ENCODE measurements around the gene JMJD6.
"Not testable (repeated sequence)": the region's sequence is repeated elsewhere in the genome, so short reads cannot be mapped to it uniquely, and the experiment has no call there.

Gene JMJD6

DNA sequence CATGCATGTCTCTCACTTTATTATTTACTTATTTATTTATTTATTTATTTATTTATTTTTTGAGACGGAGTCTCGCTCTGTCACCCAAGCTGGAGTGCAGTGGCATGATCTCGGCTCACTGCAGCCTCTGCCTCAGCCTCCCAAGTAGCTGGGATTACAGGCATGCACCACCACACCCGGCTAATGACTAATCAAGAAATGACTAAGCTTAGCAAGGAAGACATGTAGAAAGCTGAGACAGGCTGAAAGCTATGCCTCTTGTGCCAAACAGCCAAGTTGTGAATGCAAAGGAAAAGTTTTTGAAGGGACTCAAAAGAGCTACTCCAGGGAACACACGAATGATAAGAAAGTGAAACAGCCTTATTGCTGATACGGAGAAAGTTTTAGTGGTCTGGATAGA is 19.4 kb upstream of the JMJD6 start:
- not testable (repeated sequence) for H3K9ac ChIP-seq (ENCODE audit: low read depth, low read length); H3K9me3 ChIP-seq (replicated peaks; ENCODE audit: low read length); H3K4me2 ChIP-seq (ENCODE audit: low read length); H3K27me3 ChIP-seq (ENCODE audit: control insufficient read depth, insufficient read depth, low read length); H3K4me1 ChIP-seq (ENCODE audit: control insufficient read depth, insufficient read depth, low read length); H3K4me3 ChIP-seq (ENCODE audit: low read length)
- peaks cover 30% of the 10 kb centered on the region for H3K36me3 ChIP-seq (ENCODE audit: insufficient read depth, low read length)

DNA sequence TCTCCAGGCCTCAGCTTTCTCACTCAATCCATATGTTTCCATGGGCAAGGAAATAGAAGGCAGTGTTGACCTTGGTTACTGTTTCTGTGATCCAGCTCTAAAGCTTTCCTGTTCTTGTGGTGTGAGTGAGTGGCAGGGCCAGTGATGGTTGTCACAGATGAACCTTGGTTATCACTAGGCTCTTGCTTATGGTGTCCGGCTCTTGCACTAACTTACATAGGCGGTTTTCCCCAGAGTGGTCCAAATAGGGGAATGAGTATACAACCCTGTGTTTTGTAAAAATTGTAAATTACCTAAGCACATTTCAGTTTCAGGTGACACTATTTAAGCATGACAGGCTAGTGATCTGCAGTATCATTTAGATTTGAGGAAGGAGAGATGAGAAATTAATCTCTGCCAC is 18.3 kb upstream of the JMJD6 start:
- no peaks in the 10 kb centered on the region for H3K9me3 ChIP-seq (replicated peaks; ENCODE audit: low read length)
- H3K36me3 ChIP-seq (ENCODE audit: insufficient read depth, low read length), result peaks cover 30% of the 10 kb centered on the region

DNA sequence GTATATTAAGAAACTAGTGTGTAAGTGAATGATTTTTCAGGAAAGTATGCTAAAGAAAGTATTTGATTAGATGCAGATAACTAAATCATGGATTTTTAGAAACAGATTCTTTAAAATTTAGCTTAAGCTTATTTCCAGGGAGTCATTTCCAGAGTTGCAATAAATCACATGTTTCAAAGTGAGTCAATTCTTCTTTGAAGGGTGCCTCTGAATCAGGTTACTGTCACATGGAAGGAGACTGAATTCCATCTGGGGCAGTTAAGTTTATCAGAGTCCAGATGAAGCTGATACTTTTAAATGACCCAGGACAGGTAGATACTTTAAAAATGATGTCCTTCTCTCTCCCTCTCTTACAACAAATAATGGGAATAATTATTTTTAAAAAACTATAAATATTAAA is 16.6 kb upstream of the JMJD6 start:
- no peak overlapping the region for H3K9ac ChIP-seq (ENCODE audit: low read depth, low read length)
- H3K4me1 ChIP-seq (ENCODE audit: control insufficient read depth, insufficient read depth, low read length), result peaks cover 18% of the 10 kb centered on the region
- H3K9me3 ChIP-seq (replicated peaks; ENCODE audit: low read length), result no peaks in the 10 kb centered on the region
- no peak overlapping the region for H3K4me3 ChIP-seq (ENCODE audit: low read length)
- peaks cover 30% of the 10 kb centered on the region for H3K36me3 ChIP-seq (ENCODE audit: insufficient read depth, low read length)
- H3K4me2 ChIP-seq (ENCODE audit: low read length), result no peak overlapping the region
- no peaks in the 10 kb centered on the region for H3K27me3 ChIP-seq (ENCODE audit: control insufficient read depth, insufficient read depth, low read length)

More for the DNA sequence above, 18.3 kb upstream of the JMJD6 start:
- Histone ChIP-seq H3K27me3 (ENCODE audit: control insufficient read depth, insufficient read depth, low read length) (no peaks in the 10 kb centered on the region), H3K4me1 (ENCODE audit: control insufficient read depth, insufficient read depth, low read length) (peaks cover 8% of the 10 kb centered on the region), H3K4me2 (ENCODE audit: low read length) (no peak overlapping the region), H3K4me3 (ENCODE audit: low read length) (no peak overlapping the region), H3K9ac (ENCODE audit: low read depth, low read length) (no peak overlapping the region)

DNA sequence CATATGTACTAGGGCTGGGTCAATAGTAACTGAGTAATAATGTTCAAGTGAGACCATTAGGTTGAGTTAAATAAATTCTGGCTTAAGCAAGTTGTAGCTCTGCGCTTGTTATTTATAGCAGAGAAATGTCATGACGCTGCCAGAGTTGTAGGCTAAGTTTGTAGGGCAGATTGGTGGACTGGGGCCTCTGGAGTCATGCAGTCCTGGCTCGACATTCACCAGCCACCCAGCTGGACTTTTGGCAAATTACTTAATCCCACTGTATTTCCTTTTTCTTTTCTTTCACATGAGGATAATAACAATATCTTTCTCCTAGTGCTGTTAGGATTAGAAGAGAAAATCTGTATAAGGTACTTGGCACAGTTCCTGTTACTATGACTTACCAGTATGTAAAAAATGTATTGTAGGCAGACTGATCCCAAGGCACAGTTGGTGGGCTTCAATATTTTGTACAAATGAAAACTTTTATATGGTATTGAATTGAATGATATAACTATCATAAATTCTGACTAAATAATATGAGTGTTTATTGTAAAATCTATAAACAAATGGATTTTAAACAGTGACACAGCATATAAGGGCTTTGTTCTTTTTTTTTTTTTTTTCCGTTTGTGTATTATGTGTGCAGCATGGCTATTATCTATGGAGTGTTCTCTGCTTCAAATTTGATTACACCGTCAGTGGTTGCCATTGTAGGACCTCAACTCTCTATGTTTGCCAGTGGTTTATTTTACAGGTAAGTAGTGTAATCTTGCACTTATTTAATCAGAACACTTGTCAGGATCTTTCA is 14.1 kb upstream of the JMJD6 start:
- peak overlapping the region; percentile 64 for H3K4me2 ChIP-seq (ENCODE audit: low read length)
- H3K36me3 ChIP-seq (ENCODE audit: insufficient read depth, low read length), result peaks cover 40% of the 10 kb centered on the region
- H3K9ac ChIP-seq (ENCODE audit: low read depth, low read length), result no peak overlapping the region
- peaks cover 18% of the 10 kb centered on the region for H3K4me1 ChIP-seq (ENCODE audit: control insufficient read depth, insufficient read depth, low read length)
- peak overlapping the region; percentile 7 for H3K4me3 ChIP-seq (ENCODE audit: low read length)
- H3K9me3 ChIP-seq (replicated peaks; ENCODE audit: low read length), result no peaks in the 10 kb centered on the region
- H3K27me3 ChIP-seq (ENCODE audit: control insufficient read depth, insufficient read depth, low read length), result no peaks in the 10 kb centered on the region

DNA sequence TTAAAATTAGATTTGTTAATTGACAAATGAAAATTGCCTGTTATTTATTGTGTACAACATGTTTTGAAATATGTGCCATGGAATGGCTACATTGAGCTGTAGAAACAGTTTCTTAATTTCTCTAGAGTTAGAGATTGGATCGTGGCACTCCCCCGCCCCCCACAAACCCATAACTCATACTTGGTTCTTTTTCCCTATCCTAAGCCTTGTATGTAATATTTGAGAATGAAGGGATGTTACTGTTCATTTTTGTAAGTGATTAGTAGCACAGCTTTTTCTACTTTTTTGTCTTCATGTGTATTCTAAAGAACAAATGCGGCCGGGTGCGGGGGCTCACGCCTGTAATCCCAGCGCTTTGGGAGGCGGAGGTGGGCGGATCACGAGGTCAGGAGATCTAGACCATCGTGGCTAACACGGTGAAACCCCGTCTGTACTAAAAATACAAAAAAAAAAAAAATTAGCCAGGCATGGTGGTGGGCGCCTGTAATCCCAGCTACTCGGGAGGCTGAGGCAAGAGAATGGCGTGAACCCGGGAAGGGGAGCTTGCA is 13.2 kb upstream of the JMJD6 start:
- H3K9me3 ChIP-seq (replicated peaks; ENCODE audit: low read length); H3K4me3 ChIP-seq (ENCODE audit: low read length); H3K27me3 ChIP-seq (ENCODE audit: control insufficient read depth, insufficient read depth, low read length): not testable (repeated sequence)
- peak overlapping the region; percentile 94 for H3K4me2 ChIP-seq (ENCODE audit: low read length)
- H3K4me1 ChIP-seq (ENCODE audit: control insufficient read depth, insufficient read depth, low read length), result peaks cover 22% of the 10 kb centered on the region
- peaks cover 40% of the 10 kb centered on the region for H3K36me3 ChIP-seq (ENCODE audit: insufficient read depth, low read length)
- H3K9ac ChIP-seq (ENCODE audit: low read depth, low read length), result peak overlapping the region; percentile 95

DNA sequence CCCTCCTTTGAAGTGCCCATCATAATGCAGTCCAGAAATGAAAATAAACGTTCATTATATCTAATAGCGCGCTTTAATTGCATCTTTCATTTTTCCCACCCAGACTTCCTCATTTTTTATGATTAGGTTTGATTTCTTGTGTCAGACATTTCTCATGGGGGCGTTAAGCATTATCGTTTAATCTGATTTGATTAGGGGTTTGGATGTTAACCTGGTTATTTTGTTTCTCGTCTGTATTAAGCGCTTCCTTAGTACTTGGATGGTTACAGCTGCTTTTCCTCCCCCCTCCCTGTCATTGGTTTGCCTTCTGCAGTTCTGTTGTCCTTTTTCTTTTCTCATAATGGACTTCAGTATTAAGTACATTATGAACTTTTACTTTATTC is 12.1 kb upstream of the JMJD6 start:
- H3K4me2 ChIP-seq (ENCODE audit: low read length), result peak overlapping the region; percentile 94
- peak overlapping the region; percentile 95 for H3K9ac ChIP-seq (ENCODE audit: low read depth, low read length)
- H3K4me1 ChIP-seq (ENCODE audit: control insufficient read depth, insufficient read depth, low read length), result peaks cover 34% of the 10 kb centered on the region
- peak overlapping the region; percentile 99 for H3K4me3 ChIP-seq (ENCODE audit: low read length)
- peaks cover 42% of the 10 kb centered on the region for H3K36me3 ChIP-seq (ENCODE audit: insufficient read depth, low read length)
- H3K9me3 ChIP-seq (replicated peaks; ENCODE audit: low read length), result no peaks in the 10 kb centered on the region
- H3K27me3 ChIP-seq (ENCODE audit: control insufficient read depth, insufficient read depth, low read length), result no peaks in the 10 kb centered on the region

DNA sequence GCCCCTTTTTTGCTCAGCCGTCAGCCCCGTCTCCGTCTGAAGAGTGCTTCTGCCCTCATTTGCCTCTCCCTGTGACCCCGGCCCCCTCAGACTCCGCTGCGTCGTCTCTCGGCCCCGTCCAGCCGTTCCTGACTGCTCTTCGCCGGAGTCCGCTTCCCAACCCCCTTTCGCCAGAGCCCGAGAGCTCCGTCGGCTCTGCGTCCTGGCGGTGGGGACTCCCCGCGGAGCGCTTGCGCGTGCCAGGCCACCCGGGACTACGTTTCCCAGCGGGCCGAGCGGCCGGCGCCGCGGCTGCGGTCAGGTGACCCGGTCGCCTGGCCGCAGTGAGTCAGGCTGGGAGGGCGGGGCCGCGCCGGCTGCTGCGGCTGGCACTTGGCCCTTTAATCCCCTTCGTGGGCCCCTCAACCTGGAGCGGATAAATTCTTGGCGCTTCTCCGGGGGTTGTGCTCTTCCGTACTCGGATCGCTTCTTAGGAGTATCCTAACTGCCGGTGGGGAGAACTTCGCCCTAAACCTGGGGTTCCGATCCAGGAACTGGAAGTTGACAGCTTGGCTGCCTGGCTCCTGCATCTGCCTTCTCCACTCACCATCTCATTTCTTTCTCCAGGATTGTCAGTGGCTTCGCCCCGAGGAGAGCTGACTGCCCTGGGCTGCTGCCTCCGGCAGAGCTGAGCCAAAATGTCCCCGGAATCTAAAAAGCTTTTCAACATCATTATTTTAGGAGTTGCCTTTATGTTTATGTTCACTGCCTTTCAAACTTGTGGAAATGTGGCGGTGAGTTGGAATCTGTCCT is 11.5 kb upstream of the JMJD6 start, which contains the start of gene MFSD11:
TSS of gene MFSD11 (plus strand) at position 444 of the 792 bp plus-strand sequence. CDS start at position 678, 234 bp downstream.
- Histone ChIP-seq H3K36me3 (ENCODE audit: insufficient read depth, low read length) (peaks cover 46% of the 10 kb centered on the region), H3K27me3 (ENCODE audit: control insufficient read depth, insufficient read depth, low read length) (no peaks in the 10 kb centered on the region), H3K4me3 (ENCODE audit: low read length) (peak within 1 kb of the TSS; percentile 99), H3K9me3 (replicated peaks; ENCODE audit: low read length) (no peaks in the 10 kb centered on the region), H3K4me2 (ENCODE audit: low read length) (peak within 1 kb of the TSS; percentile 94), H3K4me1 (ENCODE audit: control insufficient read depth, insufficient read depth, low read length) (peaks cover 39% of the 10 kb centered on the region), H3K9ac (ENCODE audit: low read depth, low read length) (peak within 1 kb of the TSS; percentile 99)

DNA sequence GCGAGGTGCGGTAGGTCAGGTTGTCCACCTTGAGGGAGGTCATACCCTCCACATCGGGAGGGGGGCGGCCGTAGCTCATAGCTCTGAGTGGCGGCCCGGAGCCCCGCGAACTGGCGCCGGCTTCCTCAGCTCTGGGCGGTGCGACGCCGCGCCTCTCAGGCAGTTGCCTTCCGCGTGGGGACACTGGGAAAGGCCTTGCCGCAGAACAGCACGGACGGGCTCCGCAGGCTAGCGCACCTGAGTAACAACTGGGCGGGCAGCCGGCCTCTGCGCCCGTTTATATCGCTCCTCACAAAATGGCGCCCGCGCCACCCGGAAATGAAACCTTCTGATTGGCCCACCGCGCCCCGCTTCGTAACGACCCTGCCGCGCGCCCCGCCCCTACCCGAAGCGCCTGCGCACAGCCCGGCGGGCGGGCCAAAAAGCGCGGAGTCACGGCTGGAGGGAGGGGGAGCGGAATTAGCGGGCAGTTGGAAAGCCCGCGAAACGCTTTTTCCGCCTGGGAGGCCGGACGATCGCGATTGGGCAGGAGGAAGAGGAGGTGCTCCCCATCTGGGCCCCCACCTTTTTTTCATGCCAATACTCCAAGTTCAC is 10.8 kb upstream of the JMJD6 start, which contains the start of gene SRSF2:
TSS of gene SRSF2 (minus strand) at position 250 of the 594 bp plus-strand sequence. CDS start at position 79, 171 bp downstream.
- H3K4me2 ChIP-seq (ENCODE audit: low read length), result peak within 1 kb of the TSS; percentile 94
- H3K4me3 ChIP-seq (ENCODE audit: low read length), result peak within 1 kb of the TSS; percentile 99
- H3K9ac ChIP-seq (ENCODE audit: low read depth, low read length), result peak within 1 kb of the TSS; percentile 99
- peaks cover 48% of the 10 kb centered on the region for H3K36me3 ChIP-seq (ENCODE audit: insufficient read depth, low read length)
- H3K27me3 ChIP-seq (ENCODE audit: control insufficient read depth, insufficient read depth, low read length), result no peaks in the 10 kb centered on the region
- peaks cover 38% of the 10 kb centered on the region for H3K4me1 ChIP-seq (ENCODE audit: control insufficient read depth, insufficient read depth, low read length)
- H3K9me3 ChIP-seq (replicated peaks; ENCODE audit: low read length), result no peaks in the 10 kb centered on the region

DNA sequence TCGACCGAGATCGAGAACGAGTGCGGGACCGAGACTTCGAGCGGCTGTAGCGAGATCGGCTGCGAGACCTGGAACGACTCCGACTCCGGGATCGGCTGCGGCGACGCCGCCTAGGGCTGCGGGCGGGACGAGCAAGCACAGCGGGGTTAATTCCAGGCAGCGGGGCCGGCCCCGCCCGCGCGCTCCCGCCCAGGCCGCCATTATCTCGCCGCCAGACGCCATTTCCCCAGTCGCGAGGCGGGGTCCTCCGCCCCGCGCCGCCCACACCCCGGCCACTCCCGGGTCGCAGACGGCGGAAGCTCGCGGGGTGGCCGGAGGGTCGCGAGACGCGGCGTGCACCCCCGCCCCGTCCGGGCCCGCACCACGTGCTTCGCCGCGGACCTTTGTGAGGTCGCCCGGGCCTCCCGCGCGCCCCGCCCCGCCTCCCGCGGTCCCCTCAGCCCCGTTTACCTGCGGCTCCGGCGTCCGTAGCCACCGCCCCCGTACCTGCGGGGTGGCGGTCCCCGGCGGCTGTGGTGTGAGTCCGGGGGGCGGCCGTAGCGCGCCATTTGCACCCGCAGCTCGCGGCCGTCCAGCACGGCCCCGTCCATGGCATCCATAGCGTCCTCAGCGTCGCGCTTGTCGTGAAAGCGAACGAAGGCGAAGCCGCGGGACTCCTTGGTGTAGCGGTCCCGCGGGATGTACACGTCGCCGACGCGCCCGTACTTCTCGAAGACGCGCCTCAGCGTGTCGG is 10.1 kb upstream of the JMJD6 start:
- peak overlapping the region; percentile 94 for H3K4me2 ChIP-seq (ENCODE audit: low read length)
- H3K9me3 ChIP-seq (replicated peaks; ENCODE audit: low read length), result no peaks in the 10 kb centered on the region
- peaks cover 46% of the 10 kb centered on the region for H3K36me3 ChIP-seq (ENCODE audit: insufficient read depth, low read length)
- H3K9ac ChIP-seq (ENCODE audit: low read depth, low read length), result peak overlapping the region; percentile 99
- peaks cover 38% of the 10 kb centered on the region for H3K4me1 ChIP-seq (ENCODE audit: control insufficient read depth, insufficient read depth, low read length)
- peak overlapping the region; percentile 99 for H3K4me3 ChIP-seq (ENCODE audit: low read length)
- no peaks in the 10 kb centered on the region for H3K27me3 ChIP-seq (ENCODE audit: control insufficient read depth, insufficient read depth, low read length)

DNA sequence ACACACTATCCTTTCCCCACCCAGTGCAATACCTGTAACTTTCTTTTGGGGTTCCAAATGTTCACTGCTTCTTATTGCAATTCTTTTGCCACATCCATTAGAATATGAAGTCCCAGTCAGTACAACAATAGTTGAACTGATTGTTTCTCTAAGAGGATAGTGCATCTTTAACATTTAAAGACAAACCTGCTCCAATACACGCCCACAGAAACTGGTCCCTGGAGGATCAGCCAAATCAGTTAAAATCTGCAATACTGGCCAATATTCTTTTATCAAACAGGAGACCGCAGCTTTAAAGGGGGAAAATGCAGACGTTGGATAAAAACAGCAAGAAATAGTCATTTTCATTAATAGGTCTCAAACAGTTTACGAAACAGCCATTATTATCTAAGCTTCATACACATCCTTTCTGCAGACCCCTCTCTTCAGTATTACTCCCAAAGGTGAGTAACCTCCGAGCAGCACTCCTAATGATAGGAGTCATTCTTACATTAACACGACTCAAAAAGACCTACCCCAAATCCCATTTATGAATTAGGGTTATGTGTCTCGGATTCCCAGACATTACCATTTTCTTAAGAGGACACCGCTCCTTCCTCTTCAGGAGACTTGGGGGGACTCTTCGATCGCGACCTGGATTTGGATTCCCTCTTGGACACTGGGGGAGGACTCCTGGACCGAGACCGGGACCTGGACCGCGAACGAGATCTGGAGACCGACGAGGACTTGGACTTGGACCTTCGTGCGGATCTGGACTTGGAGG is 9.4 kb upstream of the JMJD6 start:
- Histone ChIP-seq H3K9me3 (replicated peaks; ENCODE audit: low read length) (no peaks in the 10 kb centered on the region), H3K9ac (ENCODE audit: low read depth, low read length) (peak overlapping the region; percentile 99), H3K4me1 (ENCODE audit: control insufficient read depth, insufficient read depth, low read length) (peaks cover 38% of the 10 kb centered on the region), H3K36me3 (ENCODE audit: insufficient read depth, low read length) (peaks cover 52% of the 10 kb centered on the region), H3K4me2 (ENCODE audit: low read length) (peak overlapping the region; percentile 94), H3K4me3 (ENCODE audit: low read length) (peak overlapping the region; percentile 99), H3K27me3 (ENCODE audit: control insufficient read depth, insufficient read depth, low read length) (no peaks in the 10 kb centered on the region)

Data from skeletal muscle satellite cell (primary cell).